Chondrocyte (in vitro differentiated cells): ENCODE data around the gene VSIR. TPM values are rescaled to one million over a fixed set of nuclear protein-coding genes. Genes with fewer than 3 reads are reported as not detected.

Experiments used
- DNase-seq: peaks from one replicate; pipeline ENCODE4 v3.0.0; 2021; ENCODE audit warnings: mixed read lengths, low spot score
- H3K27ac Mint-ChIP-seq: one replicate; pipeline ENCODE4 v1.8.0; 2021; ENCODE audit warnings: mild to moderate bottlenecking, moderate library complexity, mixed read lengths; ENCODE audit not compliant: unreplicated experiment
- H3K27me3 Mint-ChIP-seq: 2 replicates; pipeline ENCODE4 v1.8.0; 2021; ENCODE audit warnings: low read depth, mixed read lengths
- H3K36me3 Mint-ChIP-seq: 2 replicates; pipeline ENCODE4 v1.8.0; 2021; ENCODE audit warnings: low read depth, mixed read lengths
- H3K4me1 Mint-ChIP-seq: 2 replicates; pipeline ENCODE4 v1.8.0; 2021; ENCODE audit warnings: low read depth, mild to moderate bottlenecking, mixed read lengths
- H3K4me3 Mint-ChIP-seq: one replicate; pipeline ENCODE4 v1.8.0; 2021; ENCODE audit warnings: mild to moderate bottlenecking, moderate library complexity, mixed read lengths; ENCODE audit not compliant: unreplicated experiment
- H3K9me3 Mint-ChIP-seq: 2 replicates; pipeline ENCODE4 v1.8.0; 2021; ENCODE audit warnings: low read depth, mixed read lengths
- CTCF ChIP-seq: fragments of 200-600 bp; sonication (generic); IDR thresholded peaks from 2 replicates; pipeline ENCODE4 v1.5.0; 2021; ENCODE audit warnings: antibody characterized with exemption, mild to moderate bottlenecking, moderate library complexity
- total RNA-seq: library from RNA; stranded (reverse); gene quantifications from 3 replicates; pipeline ENCODE4 v1.2.1, GENCODE V29; 2021

VSIR gene
- total RNA-seq, 1 donor from 2014 or later, result 1.3 TPM

GRCh38 chr10:71725998-71726579 is 47.2 kb downstream of the VSIR start:
- Mint-ChIP-seq H3K27ac (no peak overlapping the region), H3K9me3 (no peaks in the 10 kb centered on the region), H3K4me1 (peaks cover 4% of the 10 kb centered on the region), H3K4me3 (no peak overlapping the region), H3K36me3 (no peaks in the 10 kb centered on the region), H3K27me3 (peaks cover 4% of the 10 kb centered on the region)
- no peak for DNase-seq
- peak; percentile 68 for TF ChIP-seq CTCF

- H3K9me3 Mint-ChIP-seq, result no peaks in the 10 kb centered on the region
- no peaks in the 10 kb centered on the region for H3K36me3 Mint-ChIP-seq
- no peak overlapping the region for H3K27ac Mint-ChIP-seq
- peaks cover 4% of the 10 kb centered on the region for H3K4me1 Mint-ChIP-seq
- H3K4me3 Mint-ChIP-seq, result no peak overlapping the region
- no peak for TF ChIP-seq CTCF
- H3K27me3 Mint-ChIP-seq, result peaks cover 12% of the 10 kb centered on the region
- no peak for DNase-seq
Measured at GRCh38 chr10:71725249-71725648, 48.1 kb downstream of the VSIR start.

GRCh38 chr10:71724539-71724938 is 48.8 kb downstream of the VSIR start:
- peaks cover 4% of the 10 kb centered on the region for H3K4me1 Mint-ChIP-seq
- TF ChIP-seq CTCF, result no peak
- H3K27ac Mint-ChIP-seq, result no peak overlapping the region
- H3K9me3 Mint-ChIP-seq, result no peaks in the 10 kb centered on the region
- no peak overlapping the region for H3K4me3 Mint-ChIP-seq
- DNase-seq, result no peak
- H3K27me3 Mint-ChIP-seq, result peaks cover 12% of the 10 kb centered on the region
- no peaks in the 10 kb centered on the region for H3K36me3 Mint-ChIP-seq

- Mint-ChIP-seq H3K27me3 (peaks cover 12% of the 10 kb centered on the region), H3K4me3 (no peak overlapping the region), H3K4me1 (no peaks in the 10 kb centered on the region), H3K27ac (no peak overlapping the region), H3K9me3 (no peaks in the 10 kb centered on the region), H3K36me3 (no peaks in the 10 kb centered on the region)
- no peak for DNase-seq
- no peak for TF ChIP-seq CTCF
Measured at GRCh38 chr10:71723311-71723710, 50.0 kb downstream of the VSIR start.

GRCh38 chr10:71722849-71723248 is 50.5 kb downstream of the VSIR start:
- Mint-ChIP-seq H3K27ac (no peak overlapping the region), H3K36me3 (no peaks in the 10 kb centered on the region), H3K9me3 (no peaks in the 10 kb centered on the region), H3K27me3 (peaks cover 12% of the 10 kb centered on the region), H3K4me1 (no peaks in the 10 kb centered on the region), H3K4me3 (no peak overlapping the region)
- DNase-seq, result no peak
- TF ChIP-seq CTCF, result no peak
